Dendritic cell treated with granulocyte-macrophage colony-stimulating factor and Interleukin-4, amounts not matched to agents 40 ng/mL and 50 ng/mL, for 4 days (primary cell): ENCODE measurements around the gene BCL2L12.
A peak's percentile ranks its signal among the peaks of the same experiment; 100 is the strongest.
"Not testable (repeated sequence)": the region's sequence is repeated elsewhere in the genome, so short reads cannot be mapped to it uniquely, and the experiment has no call there.

Source experiments
- H3K27ac Mint-ChIP-seq: one replicate; pipeline ENCODE4 v1.8.0; 2022; ENCODE audit warnings: mild to moderate bottlenecking, mixed read lengths
- H3K27me3 Mint-ChIP-seq: one replicate; pipeline ENCODE4 v1.8.0; 2022; ENCODE audit warnings: mild to moderate bottlenecking, mixed read lengths
- H3K36me3 Mint-ChIP-seq: one replicate; pipeline ENCODE4 v1.8.0; 2022; ENCODE audit warnings: low read depth, mixed read lengths
- H3K4me1 Mint-ChIP-seq: one replicate; pipeline ENCODE4 v1.8.0; 2022; ENCODE audit warnings: low read depth, mixed read lengths
- H3K4me3 Mint-ChIP-seq: one replicate; pipeline ENCODE4 v1.8.0; 2022; ENCODE audit warnings: mild to moderate bottlenecking, moderate library complexity, mixed read lengths
- H3K9me3 Mint-ChIP-seq: one replicate; pipeline ENCODE4 v1.8.0; 2022; ENCODE audit warnings: mixed read lengths
- intact Hi-C: fragments of 100-400 bp; cut with micrococcal nuclease; formaldehyde crosslinking; loops from one replicate; pipeline ENCODE4 v1.15.0; 2022

The BCL2L12 gene

GRCh38 chr19:49665351-49666119 is at the start of gene BCL2L12, which contains the start of gene IRF3:
TSS of gene BCL2L12 (plus strand) at chr19:49665933. CDS start at chr19:49666693, 760 bp downstream.
TSS of gene IRF3 (minus strand) at chr19:49665857. CDS start at chr19:49664838, 1,019 bp downstream.
- Mint-ChIP-seq H3K36me3 (peaks cover 58% of the 10 kb centered on the region), H3K27me3 (no peaks in the 10 kb centered on the region), H3K9me3 (no peaks in the 10 kb centered on the region), H3K4me3 (peak within 1 kb of the TSS; percentile 99), H3K4me1 (peaks cover 47% of the 10 kb centered on the region), H3K27ac (peak within 1 kb of the TSS; percentile 96)
- intact Hi-C loops, result loop anchor here (1.0 to 2.0 kb wide), 2 partner anchors 11 to 25 kb away; partner anchors contain the start of gene RRAS

- no peak overlapping the region for H3K4me3 Mint-ChIP-seq
- no peaks in the 10 kb centered on the region for H3K9me3 Mint-ChIP-seq
- no peaks in the 10 kb centered on the region for H3K27me3 Mint-ChIP-seq
- peaks cover 95% of the 10 kb centered on the region for H3K36me3 Mint-ChIP-seq
- no peak overlapping the region for H3K27ac Mint-ChIP-seq
- intact Hi-C loops, result no loop called here
- peaks cover 16% of the 10 kb centered on the region for H3K4me1 Mint-ChIP-seq
Measured at GRCh38 chr19:49616532-49616931, 49.2 kb upstream of the BCL2L12 start.

GRCh38 chr19:49616945-49617344 is 48.8 kb upstream of the BCL2L12 start:
- Mint-ChIP-seq H3K4me3 (no peak overlapping the region), H3K27ac (no peak overlapping the region), H3K27me3 (no peaks in the 10 kb centered on the region), H3K4me1 (peaks cover 15% of the 10 kb centered on the region), H3K9me3 (no peaks in the 10 kb centered on the region), H3K36me3 (peaks cover 99% of the 10 kb centered on the region)
- intact Hi-C loops, result no loop called here

- peaks cover 99% of the 10 kb centered on the region for H3K36me3 Mint-ChIP-seq
- H3K9me3 Mint-ChIP-seq, H3K4me3 Mint-ChIP-seq, intact Hi-C loops, H3K27me3 Mint-ChIP-seq, H3K4me1 Mint-ChIP-seq: not testable (repeated sequence)
- peak overlapping the region; percentile 1 for H3K27ac Mint-ChIP-seq
Measured at GRCh38 chr19:49617860-49618259, 47.9 kb upstream of the BCL2L12 start.

- H3K36me3 Mint-ChIP-seq, result peaks cover 99% of the 10 kb centered on the region
- H3K27me3 Mint-ChIP-seq, result no peaks in the 10 kb centered on the region
- no peak overlapping the region for H3K27ac Mint-ChIP-seq
- H3K9me3 Mint-ChIP-seq, result no peaks in the 10 kb centered on the region
- intact Hi-C loops, result no loop called here
- H3K4me3 Mint-ChIP-seq, result no peak overlapping the region
- H3K4me1 Mint-ChIP-seq, result no peaks in the 10 kb centered on the region
Measured at GRCh38 chr19:49624967-49625910, 40.5 kb upstream of the BCL2L12 start.

- Mint-ChIP-seq H3K27me3 (no peaks in the 10 kb centered on the region), H3K9me3 (no peaks in the 10 kb centered on the region), H3K27ac (no peak overlapping the region), H3K4me3 (no peak overlapping the region), H3K36me3 (peaks cover 89% of the 10 kb centered on the region), H3K4me1 (no peaks in the 10 kb centered on the region)
- intact Hi-C loops, result no loop called here
Measured at GRCh38 chr19:49626226-49626625, 39.5 kb upstream of the BCL2L12 start.

GRCh38 chr19:49629659-49630058 is 36.1 kb upstream of the BCL2L12 start:
- intact Hi-C loops, result no loop called here
- no peak overlapping the region for H3K4me3 Mint-ChIP-seq
- H3K9me3 Mint-ChIP-seq, result no peaks in the 10 kb centered on the region
- H3K27ac Mint-ChIP-seq, result no peak overlapping the region
- no peaks in the 10 kb centered on the region for H3K4me1 Mint-ChIP-seq
- H3K27me3 Mint-ChIP-seq, result peaks cover 1% of the 10 kb centered on the region
- H3K36me3 Mint-ChIP-seq, result peaks cover 55% of the 10 kb centered on the region

GRCh38 chr19:49631014-49631588 is 34.6 kb upstream of the BCL2L12 start:
- intact Hi-C loops, result no loop called here
- H3K4me3 Mint-ChIP-seq, result no peak overlapping the region
- H3K4me1 Mint-ChIP-seq, result peaks cover 9% of the 10 kb centered on the region
- no peak overlapping the region for H3K27ac Mint-ChIP-seq
- H3K36me3 Mint-ChIP-seq, result peaks cover 56% of the 10 kb centered on the region
- H3K9me3 Mint-ChIP-seq, result no peaks in the 10 kb centered on the region
- H3K27me3 Mint-ChIP-seq, result peaks cover 4% of the 10 kb centered on the region

- H3K36me3 Mint-ChIP-seq, result peaks cover 56% of the 10 kb centered on the region
- H3K27me3 Mint-ChIP-seq, result peaks cover 4% of the 10 kb centered on the region
- intact Hi-C loops, result no loop called here
- H3K4me3 Mint-ChIP-seq, result no peak overlapping the region
- no peaks in the 10 kb centered on the region for H3K9me3 Mint-ChIP-seq
- no peak overlapping the region for H3K27ac Mint-ChIP-seq
- peaks cover 15% of the 10 kb centered on the region for H3K4me1 Mint-ChIP-seq
Measured at GRCh38 chr19:49631610-49632192, 34.0 kb upstream of the BCL2L12 start.

- peaks cover 20% of the 10 kb centered on the region for H3K4me1 Mint-ChIP-seq
- no peak overlapping the region for H3K4me3 Mint-ChIP-seq
- intact Hi-C loops, result no loop called here
- H3K27me3 Mint-ChIP-seq, result peaks cover 4% of the 10 kb centered on the region
- no peaks in the 10 kb centered on the region for H3K9me3 Mint-ChIP-seq
- H3K27ac Mint-ChIP-seq, result no peak overlapping the region
- H3K36me3 Mint-ChIP-seq, result peaks cover 51% of the 10 kb centered on the region
Measured at GRCh38 chr19:49632576-49632975, 33.2 kb upstream of the BCL2L12 start.

- intact Hi-C loops, result not testable (repeated sequence)
Measured at GRCh38 chr19:49633273-49633672, 32.5 kb upstream of the BCL2L12 start.

GRCh38 chr19:49635530-49636232 is 30.1 kb upstream of the BCL2L12 start:
- Mint-ChIP-seq H3K9me3 (no peaks in the 10 kb centered on the region), H3K36me3 (peaks cover 36% of the 10 kb centered on the region), H3K27ac (peak overlapping the region; percentile 100), H3K27me3 (peaks cover 4% of the 10 kb centered on the region), H3K4me3 (no peak overlapping the region), H3K4me1 (peaks cover 43% of the 10 kb centered on the region)
- intact Hi-C loops, result no loop called here

More at GRCh38 chr19:49633273-49633672, 32.5 kb upstream of the BCL2L12 start:
- not testable (repeated sequence) for H3K27ac Mint-ChIP-seq, H3K27me3 Mint-ChIP-seq, H3K9me3 Mint-ChIP-seq, H3K4me3 Mint-ChIP-seq
- peaks cover 27% of the 10 kb centered on the region for H3K4me1 Mint-ChIP-seq
- peaks cover 44% of the 10 kb centered on the region for H3K36me3 Mint-ChIP-seq
